Neural progenitor cell (in vitro differentiated cells): ENCODE measurements around the gene ITGAL.
"Not testable (repeated sequence)": the region's sequence is repeated elsewhere in the genome, so short reads cannot be mapped to it uniquely, and the experiment has no call there.

ENCODE experiments used
- EZH2 ChIP-seq: fragments of 200-600 bp; sonication (generic); IDR thresholded peaks from 2 replicates; pipeline ENCODE4 v1.6.1; 2017; ENCODE audit warnings: antibody characterized with exemption, mild to moderate bottlenecking, moderate library complexity
- EZH2phosphoT487 ChIP-seq: fragments of 200-600 bp; sonication (generic); IDR thresholded peaks from 2 replicates; pipeline ENCODE4 v1.6.1; 2017; ENCODE audit warnings: antibody characterized with exemption

- TF ChIP-seq EZH2phosphoT487, EZH2: not testable (repeated sequence)
Measured at GRCh38 chr16:30536391-30537024, 64.0 kb downstream of the ITGAL start.
